Calu3 (cell line): ENCODE results near the gene SIAH2. TPM values are rescaled to one million over a fixed set of nuclear protein-coding genes. Genes with fewer than 3 reads are reported as not detected.
"Not testable (repeated sequence)": the region's sequence is repeated elsewhere in the genome, so short reads cannot be mapped to it uniquely, and the experiment has no call there.

Experiments
- BruUV-seq: library from RNA; stranded (reverse); fragments of 400-500 nt; replicated peaks from 2 replicates; lab custom pipeline; 2021; lab: Mats Ljungman, UMichigan
- CTCF ChIA-PET: fragments of 300-600 bp; sonication (Branson Sonifier 250); formaldehyde crosslinking; loops from one replicate; lab custom pipeline; 2022; ENCODE audit warnings: antibody characterized with exemption; lab: Charles Lee
- DNase-seq: peaks from one replicate; pipeline ENCODE4 v3.0.0; 2022
- H3K27ac Mint-ChIP-seq: one replicate; pipeline ENCODE4 v1.8.0; 2022; ENCODE audit warnings: mixed read lengths; ENCODE audit not compliant: unreplicated experiment
- H3K27me3 Mint-ChIP-seq: one replicate; pipeline ENCODE4 v1.8.0; 2022; ENCODE audit warnings: mixed read lengths; ENCODE audit not compliant: unreplicated experiment
- H3K36me3 Mint-ChIP-seq: one replicate; pipeline ENCODE4 v1.8.0; 2022; ENCODE audit warnings: mild to moderate bottlenecking, moderate library complexity, mixed read lengths; ENCODE audit not compliant: insufficient read depth, unreplicated experiment
- H3K4me1 Mint-ChIP-seq: one replicate; pipeline ENCODE4 v1.8.0; 2022; ENCODE audit warnings: mild to moderate bottlenecking, low read depth, mixed read lengths; ENCODE audit not compliant: unreplicated experiment
- H3K4me3 Mint-ChIP-seq: one replicate; pipeline ENCODE4 v1.8.0; 2022; ENCODE audit warnings: mild to moderate bottlenecking, low read depth, moderate library complexity, mixed read lengths; ENCODE audit not compliant: unreplicated experiment
- H3K9me3 Mint-ChIP-seq: one replicate; pipeline ENCODE4 v1.8.0; 2022; ENCODE audit warnings: low read depth, mixed read lengths; ENCODE audit not compliant: unreplicated experiment
- CTCF ChIP-seq: fragments of 200-600 bp; IDR thresholded peaks from one replicate; pipeline ENCODE4 v1.8.0; 2022; ENCODE audit warnings: antibody characterized with exemption; ENCODE audit not compliant: unreplicated experiment
- intact Hi-C: fragments of 100-400 bp; cut with micrococcal nuclease; formaldehyde crosslinking; loops from one replicate; pipeline ENCODE4 v1.10.0; 2022; ENCODE audit not compliant: unreplicated experiment
- total RNA-seq: library from RNA; stranded (reverse); gene quantifications from 2 replicates; pipeline ENCODE4 v1.2.3, GENCODE V29; 2022

Gene SIAH2
- total RNA-seq, 1 experiment from 2014 or later = 33.6 TPM

GRCh38 chr3:150798122-150798618, 35.2 kb upstream of the SIAH2 start:
- Mint-ChIP-seq H3K27ac (no peak overlapping the region), H3K4me1 (no peaks in the 10 kb centered on the region), H3K36me3 (no peaks in the 10 kb centered on the region), H3K4me3 (no peak overlapping the region), H3K9me3 (no peaks in the 10 kb centered on the region), H3K27me3 (peaks cover 45% of the 10 kb centered on the region)
- TF ChIP-seq CTCF = no peak
- no TSS peak for BruUV-seq
- DNase-seq = no peak
- intact Hi-C loops = no loop called here
- CTCF ChIA-PET = interaction anchor here (0.6 kb wide), 1 partner anchor 558 kb away, joined by 4 read pairs; no protein-coding TSS in a partner anchor

- no peak overlapping the region for H3K27ac Mint-ChIP-seq
- H3K27me3 Mint-ChIP-seq = peaks cover 38% of the 10 kb centered on the region
- no peaks in the 10 kb centered on the region for H3K36me3 Mint-ChIP-seq
- no peak for TF ChIP-seq CTCF
- DNase-seq = no peak
- H3K4me1 Mint-ChIP-seq = no peaks in the 10 kb centered on the region
- BruUV-seq = no TSS peak
- H3K9me3 Mint-ChIP-seq = no peaks in the 10 kb centered on the region
- intact Hi-C loops = no loop called here
- H3K4me3 Mint-ChIP-seq = no peak overlapping the region
- CTCF ChIA-PET = no interaction called here
Observed at GRCh38 chr3:150797155-150797554, 34.2 kb upstream of the SIAH2 start.

- CTCF ChIA-PET, BruUV-seq, H3K27ac Mint-ChIP-seq, H3K9me3 Mint-ChIP-seq, H3K4me3 Mint-ChIP-seq, H3K4me1 Mint-ChIP-seq, intact Hi-C loops, H3K36me3 Mint-ChIP-seq, DNase-seq: not testable (repeated sequence)
- H3K27me3 Mint-ChIP-seq = peaks cover 38% of the 10 kb centered on the region
Observed at GRCh38 chr3:150796527-150796926, 33.6 kb upstream of the SIAH2 start.

- peaks cover 15% of the 10 kb centered on the region for H3K27me3 Mint-ChIP-seq
- no TSS peak for BruUV-seq
- H3K9me3 Mint-ChIP-seq = no peaks in the 10 kb centered on the region
- H3K4me3 Mint-ChIP-seq = no peak overlapping the region
- H3K27ac Mint-ChIP-seq = no peak overlapping the region
- H3K4me1 Mint-ChIP-seq = no peaks in the 10 kb centered on the region
- TF ChIP-seq CTCF = no peak
- H3K36me3 Mint-ChIP-seq = no peaks in the 10 kb centered on the region
- CTCF ChIA-PET = no interaction called here
- no peak for DNase-seq
- intact Hi-C loops = no loop called here
Observed at GRCh38 chr3:150793641-150794040, 30.7 kb upstream of the SIAH2 start.

- CTCF ChIA-PET = no interaction called here
- H3K4me3 Mint-ChIP-seq = no peak overlapping the region
- no peaks in the 10 kb centered on the region for H3K27me3 Mint-ChIP-seq
- no peaks in the 10 kb centered on the region for H3K9me3 Mint-ChIP-seq
- no peaks in the 10 kb centered on the region for H3K4me1 Mint-ChIP-seq
- intact Hi-C loops = no loop called here
- DNase-seq = no peak
- no peak overlapping the region for H3K27ac Mint-ChIP-seq
- no peaks in the 10 kb centered on the region for H3K36me3 Mint-ChIP-seq
- no TSS peak for BruUV-seq
- TF ChIP-seq CTCF = no peak
Observed at GRCh38 chr3:150790629-150791028, 27.7 kb upstream of the SIAH2 start.
